HS-5 (cell line): ENCODE data around the gene DEFB115.
"Not testable (repeated sequence)": the region's sequence is repeated elsewhere in the genome, so short reads cannot be mapped to it uniquely, and the experiment has no call there.

Source experiments
- DNase-seq: peaks from one replicate; pipeline ENCODE4 v3.0.0-alpha.2; 2012; ENCODE audit warnings: low read depth

DEFB115 gene

GRCh38 chr20:31257364-31257763 lies at the start of gene DEFB115:
Gene DEFB115 (plus strand): TSS chr20:31257664. CDS start chr20:31257664, 0 bp downstream.
- no peak for DNase-seq

- no peak for DNase-seq
Measured at GRCh38 chr20:31236953-31237352, 20.5 kb upstream of the DEFB115 start.

- no peak for DNase-seq
Measured at GRCh38 chr20:31237763-31238162, 19.7 kb upstream of the DEFB115 start.

GRCh38 chr20:31239139-31239538 lies 18.3 kb upstream of the DEFB115 start:
- DNase-seq, result no peak

- no peak for DNase-seq
Measured at GRCh38 chr20:31256959-31257358, 505 bp upstream of the DEFB115 start.

- DNase-seq, result no peak
Measured at GRCh38 chr20:31260326-31260932, 3.0 kb downstream of the DEFB115 start.

GRCh38 chr20:31274441-31274840 lies 17.0 kb downstream of the DEFB115 start:
- DNase-seq, result no peak

- DNase-seq, result no peak
Measured at GRCh38 chr20:31278178-31278577, 20.7 kb downstream of the DEFB115 start.

GRCh38 chr20:31284964-31285363 lies 27.5 kb downstream of the DEFB115 start:
- not testable (repeated sequence) for DNase-seq

- DNase-seq, result no peak
Measured at GRCh38 chr20:31308535-31309162, 51.2 kb downstream of the DEFB115 start, which contains the start of gene DEFB116. Gene DEFB116 (minus strand): TSS chr20:31308585. CDS start chr20:31308585, 0 bp downstream.
